ENCODE results near the gene AMER2.

The AMER2 gene

DNA sequence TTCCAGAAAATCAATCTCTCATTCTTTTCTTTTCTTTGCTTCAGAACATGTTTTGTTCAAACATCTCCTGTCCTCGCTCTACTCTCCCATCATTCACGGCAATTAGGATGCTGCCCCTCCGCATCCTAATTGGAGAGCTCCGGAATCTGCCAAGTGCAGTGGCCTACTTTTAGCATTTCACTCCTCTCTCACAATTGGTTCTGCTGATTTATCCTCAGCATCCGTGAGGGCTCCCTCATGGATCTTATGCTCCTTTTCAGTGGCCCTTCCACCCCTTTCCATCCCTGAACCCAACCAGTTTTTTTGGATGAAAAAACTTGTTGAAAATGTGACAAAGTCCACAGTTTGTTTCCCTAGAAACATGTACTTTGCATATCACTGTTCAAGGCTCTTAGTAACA lies 22.4 kb downstream of the AMER2 start:
- DNase-seq (ENCODE audit: low spot score) = no peak

DNA sequence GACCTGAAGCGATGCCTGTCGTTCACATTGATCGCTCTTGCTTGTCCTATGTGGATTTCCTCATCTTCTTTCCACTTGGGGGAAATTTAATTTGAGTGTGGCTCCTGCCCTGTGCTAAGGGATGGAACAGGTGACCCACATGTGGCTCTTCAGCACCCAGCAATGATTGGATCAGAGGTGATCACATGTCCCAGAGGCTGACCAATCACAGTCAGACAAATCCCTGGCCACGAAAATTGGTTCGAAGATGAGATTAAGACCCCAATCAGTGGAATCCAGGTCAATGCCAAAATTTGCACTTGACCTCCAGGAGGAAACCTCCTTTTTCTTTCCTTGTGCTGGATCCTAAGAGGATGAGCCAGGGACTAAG lies 23.7 kb downstream of the AMER2 start:
- no peak for DNase-seq (ENCODE audit: low spot score)

DNA sequence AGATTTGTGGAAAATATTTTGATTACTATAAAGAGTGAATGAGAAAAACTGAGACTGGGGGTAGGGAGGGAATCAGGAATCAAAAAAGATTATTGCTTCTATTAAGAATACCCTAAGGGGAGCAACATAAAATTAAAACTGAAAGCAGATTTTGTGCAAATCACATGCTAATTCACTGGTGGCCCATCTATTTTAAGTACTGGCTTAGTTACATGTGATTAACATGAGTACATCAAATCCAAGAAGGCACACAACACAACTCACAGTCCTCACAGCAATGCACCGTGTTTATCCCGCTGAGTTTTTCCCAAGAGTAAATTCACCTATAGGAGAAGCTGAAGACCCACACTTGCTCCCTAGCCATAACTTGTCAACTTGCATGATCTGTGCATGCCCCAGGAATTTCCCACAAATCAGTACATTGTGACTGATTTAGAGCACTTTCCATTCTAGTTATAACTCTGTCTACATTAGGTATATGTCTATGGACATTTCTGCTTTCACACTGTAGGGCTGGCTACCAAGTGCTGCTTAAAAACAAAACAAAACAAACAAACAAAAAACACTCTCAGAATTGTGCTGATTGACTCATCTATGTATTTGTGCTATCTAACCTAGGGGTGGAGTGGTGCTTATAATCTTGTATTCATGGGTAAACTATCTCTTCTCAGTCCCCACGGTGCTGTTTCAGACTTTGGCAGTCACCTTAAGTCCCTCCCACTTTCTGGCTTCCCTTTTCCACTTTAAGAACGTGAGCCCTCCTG lies 24.3 kb downstream of the AMER2 start:
- peak; percentile 17 for DNase-seq (ENCODE audit: low spot score)

DNA sequence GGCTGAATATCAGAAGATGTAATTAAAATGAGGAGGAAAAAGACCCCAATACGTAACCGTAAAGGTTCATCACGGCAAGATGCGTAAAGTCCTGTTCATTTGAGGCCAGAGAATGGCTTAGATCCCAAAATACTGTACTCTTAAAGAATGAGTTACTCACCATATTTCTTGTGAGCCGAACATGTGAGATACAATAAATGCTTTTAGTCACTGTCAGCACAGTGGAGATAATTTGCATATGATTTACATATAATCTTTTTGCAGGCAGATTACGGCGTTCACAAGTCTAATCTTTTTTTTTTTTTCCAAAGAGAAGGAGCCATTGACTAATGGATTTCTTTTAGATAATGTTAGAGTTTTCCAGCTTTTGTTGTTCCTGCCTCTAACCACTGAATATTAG lies 28.4 kb downstream of the AMER2 start:
- DNase-seq (ENCODE audit: low spot score) = no peak

DNA sequence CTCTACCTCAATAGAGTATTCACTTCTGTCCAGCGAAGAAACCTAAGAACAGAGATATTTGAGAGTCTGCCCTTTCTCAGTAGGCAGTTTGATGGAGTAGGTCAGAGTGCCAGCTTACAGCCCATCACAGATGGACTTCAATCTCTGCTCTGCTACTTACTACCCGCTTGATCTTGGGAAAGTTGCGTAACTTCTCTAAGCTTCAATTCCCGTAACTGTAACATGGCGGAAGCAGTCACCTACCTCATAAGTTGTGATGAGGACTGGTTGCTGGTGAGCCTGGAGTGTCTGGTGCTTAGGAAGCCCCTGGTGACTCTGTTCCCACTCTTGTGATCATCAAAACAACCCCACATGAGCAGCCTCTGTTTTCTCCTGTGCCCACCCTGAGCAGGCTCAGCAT lies 31.0 kb downstream of the AMER2 start:
- DNase-seq (ENCODE audit: low spot score) = no peak

DNA sequence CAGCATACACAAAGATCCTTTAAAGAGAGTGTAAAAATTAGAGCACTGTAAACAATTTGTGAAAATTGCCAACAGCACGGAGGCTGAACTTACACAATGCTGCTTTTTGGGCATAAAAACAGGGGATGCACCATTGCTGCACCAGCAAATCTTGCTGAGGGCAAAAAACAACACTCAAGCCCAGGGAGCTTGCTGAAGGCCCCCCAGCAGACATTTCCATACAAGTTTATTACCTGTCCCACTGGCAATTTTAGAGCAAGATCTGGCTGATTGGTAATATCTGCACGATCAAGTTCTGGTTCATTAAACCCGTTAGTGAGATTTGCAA lies 34.3 kb downstream of the AMER2 start:
- DNase-seq (ENCODE audit: low spot score) = no peak

DNA sequence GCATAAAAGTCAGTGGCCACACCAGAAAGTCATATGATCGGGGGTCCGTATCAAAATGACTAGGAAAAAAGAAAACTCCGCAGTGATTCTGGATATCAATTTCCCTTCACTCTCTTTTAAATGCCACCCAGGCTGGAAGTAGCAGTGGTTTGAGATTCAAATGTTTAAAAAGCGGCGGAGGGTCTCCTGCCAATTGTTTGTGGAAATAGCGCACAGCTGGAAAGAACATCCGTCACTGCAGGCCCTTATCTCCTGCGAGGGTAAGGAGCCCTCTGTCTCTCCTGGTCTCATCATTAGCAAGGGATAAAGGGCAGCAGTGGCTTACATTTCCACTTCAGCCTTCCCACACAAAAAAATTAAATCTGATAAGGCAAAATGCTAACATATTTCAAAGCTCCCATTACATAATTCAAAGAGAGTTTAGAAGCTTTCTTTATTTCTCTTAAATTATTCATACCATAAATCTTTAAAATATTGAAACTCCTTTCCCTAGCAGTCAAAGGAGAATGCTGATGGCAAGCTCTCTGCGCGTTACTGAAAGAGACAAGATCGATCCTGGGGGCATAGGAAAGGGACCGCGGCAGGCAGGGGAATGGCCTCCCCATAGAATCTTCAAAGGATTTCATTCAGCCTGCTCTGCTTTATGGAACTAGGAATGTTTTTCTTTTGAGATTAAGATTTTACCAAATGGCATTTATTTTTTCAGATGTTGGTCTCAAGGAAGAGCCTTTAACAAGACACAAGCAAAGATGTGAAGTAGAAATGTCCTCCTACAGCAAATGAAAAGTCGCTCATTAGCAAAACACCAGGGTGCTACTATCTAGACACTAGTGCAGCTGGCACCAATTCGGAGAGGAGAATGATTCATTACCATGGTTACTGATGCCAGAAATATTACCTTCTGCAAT lies 35.0 kb downstream of the AMER2 start:
- DNase-seq (ENCODE audit: low spot score) = no peak

DNA sequence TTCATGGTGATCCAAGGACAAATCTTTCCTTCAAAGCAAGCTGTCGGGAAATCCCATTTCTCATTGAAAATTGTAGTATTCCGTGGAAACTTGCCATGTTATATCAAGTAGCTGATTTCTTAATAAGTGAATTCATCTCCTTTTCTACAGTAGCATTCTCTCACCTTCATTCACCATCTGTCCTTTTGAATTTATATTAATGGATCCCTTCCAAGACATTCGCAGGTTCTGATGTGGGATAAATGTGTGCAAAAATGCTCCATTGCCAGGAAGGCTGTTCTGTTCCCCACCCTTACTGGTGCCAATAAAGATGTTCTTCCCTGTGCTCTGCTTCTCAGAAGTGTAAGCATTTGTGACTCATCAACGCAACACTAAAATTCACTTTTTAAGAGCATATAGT lies 36.2 kb downstream of the AMER2 start:
- DNase-seq (ENCODE audit: low spot score) = no peak

DNA sequence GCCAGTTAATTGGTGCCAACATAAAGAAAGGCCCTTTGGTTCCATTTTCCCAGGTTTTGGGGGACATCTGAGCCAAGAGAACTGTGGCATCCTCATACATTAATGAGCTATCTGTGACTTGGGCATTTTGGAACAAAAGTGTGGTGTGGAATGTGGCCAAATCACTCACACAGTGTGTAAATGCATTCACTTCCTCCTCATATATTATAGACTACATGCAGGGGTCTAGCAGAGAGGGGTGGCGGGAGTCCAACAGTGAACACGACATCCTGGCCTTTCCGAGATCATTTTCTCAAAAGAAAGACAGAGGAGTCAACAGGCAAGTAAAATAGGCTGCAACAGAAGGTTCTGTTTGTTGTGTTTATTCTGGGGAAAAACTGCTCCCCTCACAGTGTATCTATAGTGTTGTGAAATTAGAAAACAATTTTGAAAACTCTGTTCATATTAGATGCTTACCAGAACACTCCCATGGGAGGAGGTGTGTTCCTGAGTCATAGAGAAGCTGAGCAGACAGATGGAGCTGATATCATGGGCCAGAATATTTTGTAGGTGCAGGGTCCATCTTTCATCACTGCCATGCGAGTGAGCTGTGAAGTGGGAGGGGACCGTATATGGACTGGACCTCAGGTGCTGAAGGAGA lies 39.2 kb downstream of the AMER2 start:
- no peak for DNase-seq (ENCODE audit: low spot score)

DNA sequence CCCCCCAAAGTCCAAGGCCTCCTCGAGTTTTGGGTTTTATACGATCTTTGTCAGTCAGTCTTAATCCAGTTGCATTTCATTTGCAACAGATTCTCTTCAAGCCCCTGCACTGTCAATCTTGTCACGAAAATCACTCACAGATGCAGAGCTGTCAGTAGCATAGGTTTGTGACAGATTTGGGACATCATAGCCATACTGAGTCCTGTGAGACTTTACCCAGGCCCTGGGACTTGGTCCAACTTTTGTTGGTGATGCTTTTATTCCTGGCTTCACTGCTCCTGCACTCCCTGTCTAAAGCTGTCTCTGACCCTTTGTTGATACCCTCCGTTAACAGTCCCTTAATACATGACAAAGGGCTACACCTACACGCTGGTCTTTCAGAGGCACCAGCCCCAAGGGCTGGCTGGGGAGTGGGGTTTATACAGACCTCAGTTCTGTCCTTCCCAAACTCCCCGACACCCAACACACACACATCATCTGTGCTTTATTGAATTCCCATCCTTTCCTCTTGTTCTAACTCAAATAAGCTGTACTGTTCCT lies 40.1 kb downstream of the AMER2 start:
- DNase-seq (ENCODE audit: low spot score) = no peak

DNA sequence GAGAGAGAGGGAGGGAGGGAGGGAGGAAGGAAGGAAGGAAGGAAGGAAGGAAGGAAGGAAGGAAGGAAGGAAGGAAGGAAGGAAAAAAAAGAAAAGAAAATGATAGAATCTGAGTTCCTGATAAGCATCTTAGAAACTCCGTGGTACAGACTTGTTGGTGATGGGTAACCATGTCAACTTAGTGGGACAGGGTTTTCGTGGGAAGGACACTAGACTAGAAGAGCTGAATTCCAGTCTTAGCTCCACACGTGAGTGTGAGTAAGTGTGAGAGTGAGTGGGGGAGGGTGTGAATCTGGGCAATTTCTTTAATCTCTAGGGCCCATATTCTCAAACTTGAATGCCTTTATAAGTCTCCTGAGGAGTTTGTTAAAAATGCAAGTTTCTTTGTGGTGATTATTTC lies 41.1 kb downstream of the AMER2 start:
- no peak for DNase-seq (ENCODE audit: low spot score)

DNA sequence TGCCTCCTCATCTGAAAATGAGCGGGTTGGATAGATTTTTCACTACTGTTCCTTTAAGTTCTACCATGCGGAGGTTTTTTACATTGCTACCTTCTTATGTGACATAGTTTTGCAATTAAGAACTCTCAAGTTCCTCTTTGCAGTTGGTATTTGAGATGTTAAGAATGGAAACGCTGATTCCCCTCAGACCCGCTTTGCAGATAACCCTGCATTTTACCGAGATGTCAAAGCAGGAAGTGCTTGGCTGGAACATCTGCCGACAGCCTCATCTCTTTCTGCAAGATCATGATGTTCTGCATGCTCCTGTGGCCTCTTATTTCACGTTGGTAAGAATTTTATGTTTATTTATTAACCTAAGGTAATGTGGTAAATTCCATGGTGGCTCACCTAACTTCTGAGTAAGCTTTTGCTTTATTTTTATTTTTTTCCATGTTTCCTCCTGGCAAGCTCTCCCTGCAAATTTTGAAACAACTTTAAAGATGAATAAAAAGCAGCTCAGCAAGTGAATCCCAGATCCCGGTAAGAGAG lies 53.6 kb downstream of the AMER2 start:
- DNase-seq (ENCODE audit: low spot score) = no peak

DNA sequence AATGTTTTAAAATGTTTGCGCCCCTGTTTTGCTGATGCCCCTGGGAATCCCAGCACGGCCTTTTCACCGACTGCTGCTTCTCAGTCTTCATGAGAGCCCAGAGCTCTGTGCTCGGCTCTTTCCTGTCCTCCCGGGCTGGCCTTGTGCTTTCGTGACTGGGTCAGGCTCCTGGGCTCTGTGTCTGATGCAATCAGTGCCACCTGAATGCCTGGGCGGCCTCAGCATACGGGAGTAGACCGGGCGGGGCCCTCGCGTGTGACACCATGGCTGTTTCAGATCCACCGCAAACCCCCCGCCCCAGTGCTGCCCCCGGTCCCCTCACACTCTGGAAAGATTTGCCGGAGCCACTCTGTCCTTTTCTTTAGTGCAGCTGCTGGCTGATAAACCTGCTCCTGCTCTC lies 54.8 kb downstream of the AMER2 start:
- no peak for DNase-seq (ENCODE audit: low spot score)

DNA sequence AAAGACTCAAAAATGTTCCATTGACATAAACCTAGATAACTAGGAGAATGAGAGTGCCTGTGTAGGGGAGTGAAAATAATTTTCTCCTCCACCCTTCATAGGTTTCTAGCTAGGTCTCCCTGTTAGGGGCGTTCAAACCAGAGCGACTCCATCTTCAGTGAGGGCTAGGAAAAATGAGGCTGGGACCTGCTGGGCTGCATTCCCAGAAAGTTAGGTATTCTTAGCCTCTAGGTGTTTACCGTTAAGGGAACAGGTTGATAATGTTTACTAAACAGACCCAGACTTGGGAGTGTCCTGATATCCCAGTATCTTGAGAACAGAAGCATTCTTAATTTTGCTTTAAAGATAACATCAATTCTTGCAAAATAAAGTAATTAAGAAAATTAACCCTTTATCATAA lies 56.0 kb downstream of the AMER2 start:
- DNase-seq (ENCODE audit: low spot score) = no peak

DNA sequence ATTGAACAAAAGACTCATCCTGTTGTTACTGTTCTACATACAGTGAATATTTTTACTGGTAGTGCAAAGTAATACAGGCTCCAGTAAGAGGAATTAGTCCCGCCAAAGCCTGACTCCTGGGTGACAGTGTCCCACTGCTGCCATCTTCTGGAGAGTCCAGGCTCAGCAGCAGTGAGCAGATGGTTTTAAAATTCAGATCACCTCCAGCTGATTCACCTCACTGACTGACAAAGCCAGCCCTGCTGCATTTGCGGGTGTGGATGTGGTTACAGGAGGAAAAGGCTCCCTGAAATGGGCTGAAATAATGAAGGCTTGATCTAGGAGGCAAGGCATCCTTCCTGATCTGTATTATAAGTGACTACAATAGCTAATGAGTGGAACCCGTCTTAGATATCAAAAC lies 57.9 kb downstream of the AMER2 start:
- peak; percentile 77 for DNase-seq (ENCODE audit: low spot score)

DNA sequence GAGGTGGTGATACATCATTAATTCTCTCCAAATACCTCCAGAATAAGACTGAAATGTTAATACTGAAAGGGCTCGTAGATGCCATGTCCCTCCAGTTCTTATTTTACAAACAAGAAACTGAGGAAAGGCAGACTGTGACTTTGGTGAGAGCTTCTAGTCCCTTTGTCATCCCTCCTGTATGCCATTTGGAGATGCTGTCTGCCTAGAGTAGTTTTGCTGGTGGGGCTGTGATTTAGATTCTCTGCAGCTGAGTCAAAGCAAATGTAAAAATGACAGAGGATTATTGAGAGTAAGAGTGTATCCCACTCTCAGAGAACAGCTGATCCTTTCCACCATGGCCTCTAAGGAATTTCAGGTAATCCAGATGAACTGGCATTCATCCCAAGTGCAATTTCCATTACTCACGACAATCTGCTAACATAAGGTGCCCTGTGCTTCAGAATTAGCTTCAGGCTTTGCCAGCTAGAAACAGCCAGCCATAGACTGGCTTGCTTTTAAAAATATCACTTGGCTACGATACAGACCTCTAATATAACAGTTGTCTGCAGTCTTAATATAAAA lies 59.3 kb downstream of the AMER2 start:
- DNase-seq (ENCODE audit: low spot score) = no peak

Measured in activated CD4-positive, alpha-beta T cell treated with anti-CD3 and anti-CD28 coated beads, Interleukin-2, Interleukin-4, amounts not matched to agents 100 ng/mL and 50 ng/mL, durations not matched to agents 16 hours and 8 hours (primary cell).